CD4-positive, alpha-beta T cell (primary cell): Measurements from ENCODE around the gene TAAR2. TPM values are rescaled to one million over a fixed set of nuclear protein-coding genes. Genes with fewer than 3 reads are reported as not detected.
"Not testable (repeated sequence)": the region's sequence is repeated elsewhere in the genome, so short reads cannot be mapped to it uniquely, and the experiment has no call there.

Source experiments
- ATAC-seq: fragments of 200-7000 bp; cut with Tn5 transposase; one replicate; pipeline ENCODE4 v1.10.0; 2022; ENCODE audit warnings: mild to moderate bottlenecking; ENCODE audit not compliant: poor library complexity
- CTCF ChIA-PET: fragments of 350-600 bp; sonication (Branson Sonifier 250); formaldehyde crosslinking; loops from one replicate; lab custom pipeline; 2021; ENCODE audit warnings: antibody characterized with exemption, inconsistent platforms; lab: Charles Lee
- POLR2A ChIA-PET: fragments of 350-600 bp; sonication (Branson Sonifier 250); formaldehyde crosslinking; loops from one replicate; lab custom pipeline; 2021; ENCODE audit warnings: antibody characterized with exemption, inconsistent platforms; lab: Charles Lee
- DNase-seq, 14 experiments: peaks; one replicate each; pipeline ENCODE4 v3.0.0-alpha.2; 2013 to 2020; ENCODE audit warnings: mixed read lengths in 2 of 14
- H3K27ac ChIP-seq, 2 donors: one replicate each; pipeline versions ENCODE4 v1.5.1 to v1.7.0; 2013; ENCODE audit warnings: low read length in 2 of 2, low read depth in 1 of 2, mild to moderate bottlenecking in 1 of 2
- H3K27me3 ChIP-seq, 2 experiments: 1 replicate in 1 of 2; 2 replicates in 1 of 2; pipeline versions ENCODE4 v1.6.1 to v1.7.0; 2013; ENCODE audit warnings: low read length in 2 of 2, control low read depth in 1 of 2, mild to moderate bottlenecking in 1 of 2, moderate library complexity in 1 of 2; ENCODE audit not compliant: insufficient read depth in 2 of 2, control insufficient read depth in 1 of 2
- H3K36me3 ChIP-seq: one replicate; pipeline ENCODE4 v1.6.1; 2013; ENCODE audit warnings: low read length, control low read depth; ENCODE audit not compliant: insufficient read depth
- H3K4me1 ChIP-seq: one replicate; pipeline ENCODE4 v1.6.1; 2013; ENCODE audit warnings: low read length, control low read depth; ENCODE audit not compliant: insufficient read depth
- H3K4me3 ChIP-seq: one replicate; pipeline ENCODE4 v1.5.1; 2013; ENCODE audit warnings: mild to moderate bottlenecking, low read length, moderate library complexity
- H3K9me3 ChIP-seq, 2 experiments: 1 replicate in 1 of 2; 2 replicates in 1 of 2; pipeline versions ENCODE4 v1.6.1 to v1.7.0; 2013; ENCODE audit warnings: low read length in 2 of 2, mild to moderate bottlenecking in 2 of 2, control low read depth in 1 of 2, moderate library complexity in 1 of 2; ENCODE audit not compliant: control insufficient read depth in 1 of 2, insufficient read depth in 1 of 2
- H3K27ac Mint-ChIP-seq: one replicate; pipeline ENCODE4 v1.8.0; 2020; ENCODE audit warnings: mixed read lengths
- H3K27me3 Mint-ChIP-seq: one replicate; pipeline ENCODE4 v1.8.0; 2021; ENCODE audit warnings: mixed read lengths
- H3K36me3 Mint-ChIP-seq: one replicate; pipeline ENCODE4 v1.8.0; 2021; ENCODE audit warnings: low read depth, mixed read lengths
- H3K4me1 Mint-ChIP-seq: one replicate; pipeline ENCODE4 v1.8.0; 2021; ENCODE audit warnings: low read depth, mixed read lengths
- H3K4me3 Mint-ChIP-seq: one replicate; pipeline ENCODE4 v1.8.0; 2020; ENCODE audit warnings: mild to moderate bottlenecking, mixed read lengths
- H3K9me3 Mint-ChIP-seq: one replicate; pipeline ENCODE4 v1.8.0; 2020; ENCODE audit warnings: mixed read lengths
- intact Hi-C, 2 experiments: fragments of 100-400 bp; cut with DNase I in 1 of 2; cut with micrococcal nuclease in 1 of 2; formaldehyde crosslinking; loops; one replicate each; pipeline versions ENCODE4 v1.15.1 to v1.9.0; 2023 to 2025; cut with DNase I, micrococcal nuclease
- total RNA-seq, 174 experiments: library from RNA in 2 of 174; stranded (reverse) in 2 of 174; gene quantifications; one replicate each; pipeline ENCODE4 v1.2.3 and lab custom pipeline; 2021 to 2026
- TF ChIP-seq, protein P1 (sequence below): fragments of 200-600 bp; IDR thresholded peaks from one replicate; pipeline ENCODE4 v1.8.0; 2022; ENCODE audit warnings: antibody characterized with exemption, mild to moderate bottlenecking

The TAAR2 gene
- total RNA-seq, 2 experiments from 2014 or later = not detected

DNA sequence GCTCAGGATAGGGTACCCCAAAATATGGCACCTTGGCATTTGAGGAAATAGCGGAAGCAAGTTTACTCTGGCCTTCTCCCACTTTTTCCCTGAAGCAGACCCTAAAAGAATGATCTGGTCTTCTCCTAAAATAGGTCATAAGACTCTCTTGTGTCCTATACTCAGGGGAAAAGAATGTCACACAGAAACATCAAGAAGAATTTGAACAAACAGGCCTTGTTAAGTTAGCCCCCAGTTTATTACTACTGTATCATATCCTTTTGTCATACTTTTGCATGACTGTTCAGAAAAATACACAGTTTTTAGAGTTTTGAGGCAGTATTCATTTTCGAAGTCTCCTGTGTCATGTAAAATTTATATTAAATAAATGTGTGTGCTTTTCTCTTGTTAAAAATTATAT is 12.5 kb downstream of the TAAR2 start:
- no peak overlapping the region for H3K27ac ChIP-seq
- TF ChIP-seq, protein P1, sequence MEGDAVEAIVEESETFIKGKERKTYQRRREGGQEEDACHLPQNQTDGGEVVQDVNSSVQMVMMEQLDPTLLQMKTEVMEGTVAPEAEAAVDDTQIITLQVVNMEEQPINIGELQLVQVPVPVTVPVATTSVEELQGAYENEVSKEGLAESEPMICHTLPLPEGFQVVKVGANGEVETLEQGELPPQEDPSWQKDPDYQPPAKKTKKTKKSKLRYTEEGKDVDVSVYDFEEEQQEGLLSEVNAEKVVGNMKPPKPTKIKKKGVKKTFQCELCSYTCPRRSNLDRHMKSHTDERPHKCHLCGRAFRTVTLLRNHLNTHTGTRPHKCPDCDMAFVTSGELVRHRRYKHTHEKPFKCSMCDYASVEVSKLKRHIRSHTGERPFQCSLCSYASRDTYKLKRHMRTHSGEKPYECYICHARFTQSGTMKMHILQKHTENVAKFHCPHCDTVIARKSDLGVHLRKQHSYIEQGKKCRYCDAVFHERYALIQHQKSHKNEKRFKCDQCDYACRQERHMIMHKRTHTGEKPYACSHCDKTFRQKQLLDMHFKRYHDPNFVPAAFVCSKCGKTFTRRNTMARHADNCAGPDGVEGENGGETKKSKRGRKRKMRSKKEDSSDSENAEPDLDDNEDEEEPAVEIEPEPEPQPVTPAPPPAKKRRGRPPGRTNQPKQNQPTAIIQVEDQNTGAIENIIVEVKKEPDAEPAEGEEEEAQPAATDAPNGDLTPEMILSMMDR = no peak
- intact Hi-C loops = no loop called here
- ChIA-PET CTCF (no interaction called here), POLR2A (no interaction called here)
- Mint-ChIP-seq H3K9me3 (no peaks in the 10 kb centered on the region), H3K36me3 (no peaks in the 10 kb centered on the region), H3K4me3 (no peak overlapping the region), H3K27me3 (no peaks in the 10 kb centered on the region), H3K27ac (no peak overlapping the region), H3K4me1 (no peaks in the 10 kb centered on the region)
- ATAC-seq = no peak
- H3K4me1 ChIP-seq = no peaks in the 10 kb centered on the region
- no peak for DNase-seq
- H3K4me3 ChIP-seq = no peak overlapping the region
- H3K27me3 ChIP-seq = no peaks in the 10 kb centered on the region
- no peaks in the 10 kb centered on the region for H3K36me3 ChIP-seq
- no peaks in the 10 kb centered on the region for H3K9me3 ChIP-seq

DNA sequence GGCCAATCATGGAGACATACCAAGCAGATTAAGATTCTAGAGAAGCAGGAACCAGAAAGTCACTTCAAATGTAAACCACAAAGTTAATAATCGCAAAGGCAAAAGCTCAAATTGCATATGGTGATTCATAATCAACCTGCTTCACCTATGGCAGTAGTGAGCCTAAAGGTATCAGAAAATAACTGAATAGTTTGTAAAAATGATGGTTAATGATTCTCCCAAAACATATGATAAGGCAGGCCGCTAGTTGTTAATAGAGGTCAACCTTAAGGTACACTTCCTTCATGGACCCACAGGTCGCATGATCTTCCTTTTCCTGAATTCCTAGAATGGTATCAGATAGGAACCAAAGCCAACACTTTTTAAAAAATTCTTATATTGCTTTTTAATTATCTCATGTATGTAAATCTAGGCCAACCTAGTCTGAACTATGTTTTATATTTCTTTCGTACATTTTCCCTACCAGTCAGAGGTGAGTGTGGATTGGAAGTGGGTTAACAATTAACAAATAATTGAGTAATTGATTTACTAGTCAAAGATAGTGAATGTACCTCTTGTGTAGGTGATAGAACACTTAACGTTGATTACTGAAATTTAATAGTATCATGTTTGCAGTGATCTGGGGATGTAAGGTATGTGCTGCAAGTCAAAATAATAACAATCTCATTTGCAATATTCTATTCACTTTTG is 16.4 kb downstream of the TAAR2 start:
- ChIA-PET POLR2A (no interaction called here), CTCF (no interaction called here)
- TF ChIP-seq, protein P1 = no peak
- H3K9me3 ChIP-seq = no peaks in the 10 kb centered on the region
- no peaks in the 10 kb centered on the region for H3K4me1 ChIP-seq
- Mint-ChIP-seq H3K4me3 (no peak overlapping the region), H3K9me3 (no peaks in the 10 kb centered on the region), H3K27ac (no peak overlapping the region), H3K27me3 (no peaks in the 10 kb centered on the region), H3K36me3 (no peaks in the 10 kb centered on the region), H3K4me1 (no peaks in the 10 kb centered on the region)
- DNase-seq = no peak
- H3K4me3 ChIP-seq = no peak overlapping the region
- H3K36me3 ChIP-seq = no peaks in the 10 kb centered on the region
- no peaks in the 10 kb centered on the region for H3K27me3 ChIP-seq
- intact Hi-C loops = no loop called here
- no peak for ATAC-seq
- no peak overlapping the region for H3K27ac ChIP-seq

DNA sequence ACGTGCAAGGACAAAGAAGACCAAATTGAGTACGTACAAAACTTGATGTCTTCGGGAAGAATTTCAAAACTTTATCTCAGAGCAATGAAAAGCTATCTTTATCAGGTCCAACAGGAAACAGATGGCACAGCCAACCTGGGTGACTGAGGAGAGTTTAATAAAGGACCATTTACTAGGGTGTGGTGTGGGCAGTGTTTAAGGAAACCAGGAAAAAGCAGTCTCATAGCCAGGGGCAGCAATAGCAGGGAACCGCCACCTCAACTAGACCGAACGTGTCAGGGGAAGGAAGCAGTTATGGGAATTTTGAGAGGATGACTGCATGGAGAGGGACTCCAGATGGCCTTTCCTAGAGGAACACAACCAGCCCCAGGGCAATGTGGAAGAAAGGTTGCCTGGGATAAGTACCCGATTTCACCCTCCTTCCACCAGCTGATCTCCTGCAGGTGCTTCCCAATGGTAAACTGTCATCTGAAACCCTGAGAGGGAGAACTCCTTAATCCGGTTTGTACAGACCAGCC is 19.4 kb downstream of the TAAR2 start:
- ChIA-PET CTCF (no interaction called here), POLR2A (interaction anchor here (1.3 kb wide), 1 partner anchor 10 kb away, joined by 3 read pairs; no protein-coding TSS in a partner anchor)
- Histone ChIP-seq H3K36me3 (no peaks in the 10 kb centered on the region), H3K27ac (no peak overlapping the region), H3K4me3 (no peak overlapping the region), H3K27me3 (no peaks in the 10 kb centered on the region), H3K9me3 (no peaks in the 10 kb centered on the region), H3K4me1 (no peaks in the 10 kb centered on the region)
- TF ChIP-seq, protein P1 = no peak
- no peaks in the 10 kb centered on the region for H3K4me1 Mint-ChIP-seq
- no peak overlapping the region for H3K4me3 Mint-ChIP-seq
- no peak overlapping the region for H3K27ac Mint-ChIP-seq
- H3K27me3 Mint-ChIP-seq = peaks cover 9% of the 10 kb centered on the region
- H3K36me3 Mint-ChIP-seq = no peaks in the 10 kb centered on the region
- DNase-seq (no peak), ATAC-seq (no peak)
- intact Hi-C loops = no loop called here
- no peaks in the 10 kb centered on the region for H3K9me3 Mint-ChIP-seq

DNA sequence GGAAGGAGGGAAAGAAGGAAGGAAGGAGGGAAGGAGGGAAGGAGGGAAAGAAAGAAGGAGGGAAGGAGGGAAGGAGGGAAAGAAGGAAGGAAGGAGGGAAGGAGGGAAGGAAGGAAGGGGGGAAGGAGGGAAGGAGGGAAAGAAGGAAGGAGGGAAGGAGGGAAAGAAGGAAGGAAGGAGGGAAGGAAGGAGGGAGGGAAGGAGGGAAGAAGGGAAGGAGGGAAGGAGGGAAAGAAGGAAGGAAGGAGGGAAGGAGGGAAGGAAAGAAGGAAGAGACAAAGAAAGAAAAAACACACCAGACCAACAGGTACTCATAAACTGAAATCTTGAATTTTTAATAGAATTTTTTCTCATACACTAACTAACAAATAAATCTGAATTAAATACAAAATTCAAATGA is 23.2 kb downstream of the TAAR2 start:
- H3K27ac ChIP-seq, DNase-seq, H3K36me3 ChIP-seq, H3K4me1 Mint-ChIP-seq, intact Hi-C loops, H3K9me3 Mint-ChIP-seq, H3K4me3 ChIP-seq, H3K9me3 ChIP-seq, ATAC-seq, H3K4me1 ChIP-seq, POLR2A ChIA-PET, H3K4me3 Mint-ChIP-seq, CTCF ChIA-PET, H3K27ac Mint-ChIP-seq, H3K36me3 Mint-ChIP-seq: not testable (repeated sequence)
- peaks cover 5 to 11% of the 10 kb centered on the region in 2 experiments for H3K27me3 ChIP-seq
- peaks cover 17% of the 10 kb centered on the region for H3K27me3 Mint-ChIP-seq
